ENCODE measurements around the gene ST3GAL6.

The ST3GAL6 gene

GRCh38 chr3:98740324-98740723 is 22.8 kb upstream of the ST3GAL6 start:
- no peak for DNase-seq (ENCODE audit: low read depth)
- H3K4me3 ChIP-seq (ENCODE audit: low read depth, low read length) = no peak overlapping the region
- no peak for TF ChIP-seq MAX (IDR thresholded peaks at IDR 0.05; ENCODE audit: low read depth, low read length)

GRCh38 chr3:98741121-98741716 is 21.9 kb upstream of the ST3GAL6 start:
- no peak for DNase-seq (ENCODE audit: low read depth)
- TF ChIP-seq MYC (IDR thresholded peaks at IDR 0.05; ENCODE audit: low read depth, low read length) (no peak), MAX (IDR thresholded peaks at IDR 0.05; ENCODE audit: low read depth, low read length) (no peak), CTCF (IDR thresholded peaks at IDR 0.05; ENCODE audit: low read depth, low read length) (no peak), POLR2A (IDR thresholded peaks at IDR 0.05; ENCODE audit: extremely low read depth, insufficient read length) (no peak)
- H3K4me3 ChIP-seq (ENCODE audit: low read depth, low read length) = no peak overlapping the region

DNA sequence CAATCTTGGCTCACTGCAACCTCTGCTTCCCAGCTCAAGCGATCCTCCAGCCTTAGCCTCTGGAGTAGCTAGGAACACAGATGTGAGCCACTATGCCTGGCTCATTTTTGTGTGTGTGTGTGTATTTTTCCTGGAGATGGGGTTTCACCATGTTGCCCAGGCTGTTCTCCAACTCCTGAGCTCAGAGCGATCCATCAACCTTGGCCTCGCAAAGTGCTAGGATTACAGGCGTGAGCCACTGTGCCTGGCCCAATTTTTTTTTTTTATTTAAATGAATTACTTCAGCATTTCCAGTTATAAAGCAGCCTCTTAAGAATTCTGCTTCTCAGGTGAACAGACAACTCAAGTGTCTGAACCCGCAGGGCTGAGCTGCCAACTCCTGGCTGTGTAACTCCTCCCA is 20.1 kb upstream of the ST3GAL6 start:
- no peak overlapping the region for H3K4me3 ChIP-seq (ENCODE audit: low read depth, low read length)
- no peak for DNase-seq (ENCODE audit: low read depth)
- no peak for TF ChIP-seq CTCF (IDR thresholded peaks at IDR 0.05; ENCODE audit: low read depth, low read length)
- no peak for TF ChIP-seq MAX (IDR thresholded peaks at IDR 0.05; ENCODE audit: low read depth, low read length)
- TF ChIP-seq MYC (IDR thresholded peaks at IDR 0.05; ENCODE audit: low read depth, low read length) = no peak
- TF ChIP-seq POLR2A (IDR thresholded peaks at IDR 0.05; ENCODE audit: extremely low read depth, insufficient read length) = no peak

DNA sequence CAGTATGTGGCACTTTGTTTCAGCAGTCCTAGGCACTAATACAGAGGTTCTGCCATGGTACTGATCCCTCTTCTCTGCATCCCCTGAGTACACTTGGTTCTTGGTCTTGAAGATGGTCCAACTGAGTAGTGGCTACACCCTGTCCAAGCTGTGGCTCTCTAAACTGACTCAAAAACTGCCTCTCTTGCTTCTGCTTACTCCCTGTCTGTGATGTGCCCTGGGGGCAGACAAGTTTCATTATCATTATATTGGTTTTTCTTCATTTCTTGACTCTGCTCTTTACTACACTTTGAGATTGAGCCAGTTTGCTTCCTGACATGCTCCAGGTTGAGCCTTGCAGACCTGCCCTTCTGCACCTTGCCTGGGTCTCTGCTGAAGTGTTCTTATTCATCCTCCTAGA is 18.9 kb upstream of the ST3GAL6 start:
- TF ChIP-seq MAX (IDR thresholded peaks at IDR 0.05; ENCODE audit: low read depth, low read length) = no peak
- DNase-seq (ENCODE audit: low read depth) = no peak
- no peak overlapping the region for H3K4me3 ChIP-seq (ENCODE audit: low read depth, low read length)

- no peak for DNase-seq (ENCODE audit: low read depth)
- no peak overlapping the region for H3K4me3 ChIP-seq (ENCODE audit: low read depth, low read length)
- TF ChIP-seq MYC (IDR thresholded peaks at IDR 0.05; ENCODE audit: low read depth, low read length) (no peak), MAX (IDR thresholded peaks at IDR 0.05; ENCODE audit: low read depth, low read length) (no peak), POLR2A (IDR thresholded peaks at IDR 0.05; ENCODE audit: extremely low read depth, insufficient read length) (no peak)
Observed at GRCh38 chr3:98745718-98746117, 17.4 kb upstream of the ST3GAL6 start.

- DNase-seq (ENCODE audit: low read depth) = no peak
- H3K4me3 ChIP-seq (ENCODE audit: low read depth, low read length) = no peak overlapping the region
- TF ChIP-seq CTCF (IDR thresholded peaks at IDR 0.05; ENCODE audit: low read depth, low read length) (no peak), MYC (IDR thresholded peaks at IDR 0.05; ENCODE audit: low read depth, low read length) (no peak), MAX (IDR thresholded peaks at IDR 0.05; ENCODE audit: low read depth, low read length) (no peak), POLR2A (IDR thresholded peaks at IDR 0.05; ENCODE audit: extremely low read depth, insufficient read length) (no peak)
Observed at GRCh38 chr3:98746122-98746521, 17.0 kb upstream of the ST3GAL6 start.

- DNase-seq (ENCODE audit: low read depth) = no peak
- no peak overlapping the region for H3K4me3 ChIP-seq (ENCODE audit: low read depth, low read length)
- no peak for TF ChIP-seq POLR2A (IDR thresholded peaks at IDR 0.05; ENCODE audit: extremely low read depth, insufficient read length)
- no peak for TF ChIP-seq MYC (IDR thresholded peaks at IDR 0.05; ENCODE audit: low read depth, low read length)
- no peak for TF ChIP-seq MAX (IDR thresholded peaks at IDR 0.05; ENCODE audit: low read depth, low read length)
- TF ChIP-seq CTCF (IDR thresholded peaks at IDR 0.05; ENCODE audit: low read depth, low read length) = no peak
Observed at GRCh38 chr3:98746882-98747281, 16.3 kb upstream of the ST3GAL6 start.

Data from NB4 (cell line).